GM23338 (cell line): ENCODE results near the gene PTER. TPM values are rescaled to one million over a fixed set of nuclear protein-coding genes. Genes with fewer than 3 reads are reported as not detected.

Experiments used
- ATAC-seq: fragments of 200-7000 bp; cut with Tn5 transposase; 3 replicates; pipeline ENCODE4 v1.9.1; 2020
- DNase-seq: peaks from one replicate; pipeline ENCODE4 v3.0.0-alpha.2; 2015; ENCODE audit warnings: low spot score
- H2AFZ ChIP-seq: fragments of 200-600 bp; sonication (generic); 2 replicates; pipeline ENCODE4 v1.8.0; 2016; ENCODE audit warnings: antibody characterized with exemption, mild to moderate bottlenecking, moderate library complexity
- H3F3A ChIP-seq: fragments of 200-600 bp; sonication (generic); replicated peaks from 2 replicates; pipeline ENCODE4 v1.8.0; 2017; ENCODE audit warnings: antibody characterized with exemption, mixed run types, low read depth
- H3K27ac ChIP-seq: fragments of 200-600 bp; sonication (generic); 2 replicates; pipeline ENCODE4 v1.6.1; 2016; ENCODE audit warnings: low read depth
- H3K27me3 ChIP-seq: fragments of 200-600 bp; sonication (generic); 2 replicates; pipeline ENCODE4 v1.8.0; 2016; ENCODE audit warnings: mild to moderate bottlenecking, mixed run types, moderate library complexity; ENCODE audit not compliant: insufficient read depth
- H3K36me3 ChIP-seq: fragments of 200-600 bp; sonication (generic); 2 replicates; pipeline ENCODE4 v1.8.0; 2016; ENCODE audit warnings: mild to moderate bottlenecking; ENCODE audit not compliant: insufficient read depth
- H3K4me1 ChIP-seq: fragments of 200-600 bp; sonication (generic); 2 replicates; pipeline ENCODE4 v1.8.0; 2016; ENCODE audit warnings: mild to moderate bottlenecking, moderate library complexity; ENCODE audit not compliant: insufficient read depth
- H3K4me2 ChIP-seq: fragments of 200-600 bp; sonication (generic); 2 replicates; pipeline ENCODE4 v1.7.1; 2017; ENCODE audit warnings: mixed run types
- H3K4me3 ChIP-seq: fragments of 200-600 bp; sonication (generic); 2 replicates; pipeline ENCODE4 v1.6.1; 2016; ENCODE audit warnings: mixed run types
- H3K79me2 ChIP-seq: fragments of 200-600 bp; sonication (generic); replicated peaks from 2 replicates; pipeline ENCODE4 v1.8.0; 2017; ENCODE audit warnings: mild to moderate bottlenecking; ENCODE audit not compliant: insufficient read depth
- H3K9me2 ChIP-seq: fragments of 200-600 bp; sonication (generic); 2 replicates; pipeline ENCODE4 v1.8.0; 2017; ENCODE audit not compliant: insufficient read depth
- H4K20me1 ChIP-seq: fragments of 200-600 bp; sonication (generic); replicated peaks from 2 replicates; pipeline ENCODE4 v1.8.0; 2017; ENCODE audit warnings: mild to moderate bottlenecking; ENCODE audit not compliant: insufficient read depth
- H3K27ac Mint-ChIP-seq: 2 replicates; pipeline ENCODE4 v1.8.0; 2020; ENCODE audit warnings: inconsistent platforms, mild to moderate bottlenecking, moderate library complexity, mixed read lengths
- H3K27me3 Mint-ChIP-seq: 3 replicates; pipeline ENCODE4 v1.8.0; 2022; ENCODE audit warnings: low read depth, mild to moderate bottlenecking, moderate library complexity, mixed read lengths, inconsistent platforms; ENCODE audit not compliant: insufficient read depth, poor library complexity
- H3K36me3 Mint-ChIP-seq: 3 replicates; pipeline ENCODE4 v1.8.0; 2021; ENCODE audit warnings: low read depth, mild to moderate bottlenecking, inconsistent platforms, moderate library complexity, mixed read lengths
- H3K4me1 Mint-ChIP-seq: 3 replicates; pipeline ENCODE4 v1.8.0; 2020; ENCODE audit warnings: mild to moderate bottlenecking, inconsistent platforms, mixed read lengths
- H3K4me3 Mint-ChIP-seq: 3 replicates; pipeline ENCODE4 v1.8.0; 2021; ENCODE audit warnings: moderate library complexity, mild to moderate bottlenecking, inconsistent platforms, mixed read lengths
- H3K9me3 Mint-ChIP-seq: 3 replicates; pipeline ENCODE4 v1.8.0; 2020; ENCODE audit warnings: moderate library complexity, mild to moderate bottlenecking, inconsistent platforms, mixed read lengths
- CREB1 ChIP-seq: fragments of 250-450 bp; sonication (Bioruptor Pico); IDR thresholded peaks from 2 replicates; pipeline ENCODE4 v1.5.0; 2020; ENCODE audit warnings: low read depth, mild to moderate bottlenecking, moderate library complexity
- CTCF ChIP-seq, 2 experiments: fragments of 200-600 bp in 1 of 2; sonication (generic) in 1 of 2; conservative IDR thresholded peaks; 2 replicates each; pipeline versions ENCODE4 v1.5.1 to v1.6.1; 2016 to 2017; ENCODE audit warnings: antibody characterized with exemption in 2 of 2, low read depth in 2 of 2, mild to moderate bottlenecking in 2 of 2, moderate library complexity in 1 of 2
- ETS1 ChIP-seq: IDR thresholded peaks from 2 replicates; pipeline ENCODE4 v1.6.1; 2016; ENCODE audit warnings: antibody characterized with exemption
- EZH2 ChIP-seq: fragments of 200-600 bp; sonication (generic); IDR thresholded peaks from one replicate; pipeline ENCODE4 v1.8.0; 2017; ENCODE audit warnings: antibody characterized with exemption, mild to moderate bottlenecking, low read depth; ENCODE audit not compliant: unreplicated experiment
- EZH2phosphoT487 ChIP-seq: fragments of 200-600 bp; sonication (generic); IDR thresholded peaks from one replicate; pipeline ENCODE4 v1.8.1; 2018; ENCODE audit warnings: antibody characterized with exemption; ENCODE audit not compliant: unreplicated experiment
- JUNB ChIP-seq: IDR thresholded peaks from one replicate; pipeline ENCODE4 v1.6.1; 2016; ENCODE audit warnings: antibody characterized with exemption; ENCODE audit not compliant: unreplicated experiment
- NANOG ChIP-seq: IDR thresholded peaks from 2 replicates; pipeline ENCODE4 v1.6.1; 2016; ENCODE audit warnings: antibody characterized with exemption, borderline replicate concordance
- POLR2AphosphoS5 ChIP-seq: IDR thresholded peaks from 2 replicates; pipeline ENCODE4 v1.6.1; 2016; ENCODE audit warnings: antibody characterized with exemption, low read depth
- STAT1 ChIP-seq: IDR thresholded peaks from one replicate; pipeline ENCODE4 v1.6.1; 2016; ENCODE audit warnings: antibody characterized with exemption; ENCODE audit not compliant: unreplicated experiment
- ZNF114 ChIP-seq: fragments of 250-450 bp; sonication (Bioruptor Pico); IDR thresholded peaks from 2 replicates; pipeline ENCODE4 v1.5.0; 2020; ENCODE audit warnings: mild to moderate bottlenecking, moderate library complexity
- ZNF331 ChIP-seq: fragments of 250-450 bp; sonication (Bioruptor Pico); IDR thresholded peaks from 2 replicates; pipeline ENCODE4 v1.5.0; 2020; ENCODE audit warnings: low read depth, mild to moderate bottlenecking, moderate library complexity
- ZNF462 ChIP-seq: fragments of 250-450 bp; sonication (Bioruptor Pico); IDR thresholded peaks from 2 replicates; pipeline ENCODE4 v1.5.0; 2020; ENCODE audit warnings: mild to moderate bottlenecking, moderate library complexity
- polyA plus RNA-seq: library from polyadenylated mRNA; unstranded; fragments of >200 nt; fragmentation: Nextera tagmentation; extraction: Ambion mirVana; gene quantifications from 2 replicates; pipeline ENCODE4 v1.2.1, GENCODE V29; 2016
- total RNA-seq: library from RNA; depleted of rRNA; stranded (reverse); fragments of >200 nt; shearing (Covaris generic); gene quantifications from 2 replicates; pipeline ENCODE4 v1.2.3, GENCODE V29; 2014

The PTER gene
- total and polyA plus RNA-seq, 2 experiments from 2014 or later = 4.8 to 4.9 TPM

GRCh38 chr10:16521311-16522016 lies 84.7 kb downstream of the PTER start, which contains the start of gene C1QL3:
C1QL3 (minus strand) TSS chr10:16521879; CDS start chr10:16521065, 814 bp downstream.
- ATAC-seq = peak; percentile 55
- peak within 1 kb of the TSS; percentile 99 for H3K4me2 ChIP-seq
- no peak within 1 kb of the TSS for H3K27ac Mint-ChIP-seq

GRCh38 chr10:16527452-16527851 lies 90.6 kb downstream of the PTER start:
- no peak overlapping the region for H2AFZ ChIP-seq
- H3K36me3 ChIP-seq = no peaks in the 10 kb centered on the region
- H4K20me1 ChIP-seq = peaks cover 3% of the 10 kb centered on the region; the same call in 1 of the 2 replicates
- H3K4me3 ChIP-seq = no peak overlapping the region
- H3K4me1 ChIP-seq = peaks cover 11% of the 10 kb centered on the region; the same call in 1 of the 2 replicates
- H3K4me3 Mint-ChIP-seq = no peak overlapping the region
- H3K4me1 Mint-ChIP-seq = peaks cover 21% of the 10 kb centered on the region
- ATAC-seq = peak; percentile 92
- peak; percentile 48 for DNase-seq
- no peaks in the 10 kb centered on the region for H3F3A ChIP-seq
- no peak overlapping the region for H3K27ac ChIP-seq
- no peak overlapping the region for H3K27ac Mint-ChIP-seq
- H3K36me3 Mint-ChIP-seq = no peaks in the 10 kb centered on the region
- H3K79me2 ChIP-seq = no peaks in the 10 kb centered on the region
- H3K9me2 ChIP-seq = no peaks in the 10 kb centered on the region
- peaks cover 16% of the 10 kb centered on the region for H3K27me3 Mint-ChIP-seq
- H3K9me3 Mint-ChIP-seq = no peaks in the 10 kb centered on the region
- peaks cover 23% of the 10 kb centered on the region for H3K27me3 ChIP-seq
- H3K4me2 ChIP-seq = no peak overlapping the region
- TF ChIP-seq ZNF462 (CRISPR knock-in tag) (no peak), ZNF331 (CRISPR knock-in tag) (no peak), STAT1 (no peak), ETS1 (no peak), CTCF (conservative IDR thresholded peaks at IDR 0.05; ENCODE audit: low read depth in 2 of 2) (no peak), POLR2AphosphoS5 (no peak), JUNB (no peak), NANOG (no peak), ZNF114 (CRISPR knock-in tag) (no peak), CREB1 (CRISPR knock-in tag) (no peak), EZH2phosphoT487 (no peak)

More at GRCh38 chr10:16521311-16522016, 84.7 kb downstream of the PTER start, which contains the start of gene C1QL3:
- Histone ChIP-seq H3K36me3 (no peaks in the 10 kb centered on the region), H2AFZ (peak within 1 kb of the TSS; percentile 91), H3K79me2 (no peaks in the 10 kb centered on the region), H3K27me3 (peaks cover 65% of the 10 kb centered on the region), H3K4me3 (peak within 1 kb of the TSS; percentile 80), H3K4me1 (peaks cover 13% of the 10 kb centered on the region), H4K20me1 (peaks cover 3% of the 10 kb centered on the region), H3K27ac (no peak within 1 kb of the TSS), H3K9me2 (no peaks in the 10 kb centered on the region), H3F3A (no peaks in the 10 kb centered on the region)
- peak; percentile 79 for DNase-seq
- H3K36me3 Mint-ChIP-seq = no peaks in the 10 kb centered on the region
- peak; percentile 70 for TF ChIP-seq EZH2
- no peak for TF ChIP-seq ZNF114 (CRISPR knock-in tag)
- peaks cover 35% of the 10 kb centered on the region for H3K27me3 Mint-ChIP-seq
- peak within 1 kb of the TSS; percentile 82 for H3K4me3 Mint-ChIP-seq
- no peaks in the 10 kb centered on the region; the same call in 2 of the 3 replicates for H3K9me3 Mint-ChIP-seq
- H3K4me1 Mint-ChIP-seq = peaks cover 31% of the 10 kb centered on the region
